OCI-LY7 (cell line): ENCODE results near the gene CABP1. TPM values are rescaled to one million over a fixed set of nuclear protein-coding genes. Genes with fewer than 3 reads are reported as not detected.
A peak's percentile ranks its signal among the peaks of the same experiment; 100 is the strongest.

Experiments
- BruUV-seq: library from RNA; stranded (reverse); fragments of 400-500 nt; replicated peaks from 2 replicates; lab custom pipeline; 2021; lab: Mats Ljungman, UMichigan
- CTCF ChIA-PET: fragments of 300-600 bp; sonication (Branson Sonifier 250); formaldehyde crosslinking; loops from one replicate; lab custom pipeline; 2022; ENCODE audit warnings: antibody characterized with exemption; ENCODE audit not compliant: unreplicated experiment; lab: Charles Lee
- POLR2A ChIA-PET: fragments of 300-600 bp; sonication (Branson Sonifier 250); formaldehyde crosslinking; loops from one replicate; lab custom pipeline; 2022; ENCODE audit warnings: antibody characterized with exemption; lab: Charles Lee
- DNase-seq: peaks from one replicate; pipeline ENCODE4 v3.0.0-alpha.2; 2015; ENCODE audit warnings: low spot score
- H2AFZ ChIP-seq: fragments of 200-600 bp; sonication (generic), shearing (Covaris generic); 2 replicates; pipeline ENCODE4 v1.6.1; 2014; ENCODE audit warnings: mild to moderate bottlenecking, antibody characterized with exemption, low read length, moderate library complexity
- H3K27ac ChIP-seq: fragments of 200-600 bp; sonication (generic); 2 replicates; pipeline ENCODE4 v1.5.1; 2014; ENCODE audit warnings: mixed run types, low read depth, mild to moderate bottlenecking, moderate library complexity, low read length, inconsistent platforms; ENCODE audit not compliant: poor library complexity, severe bottlenecking
- H3K36me3 ChIP-seq: fragments of 200-600 bp; sonication (generic); 2 replicates; pipeline ENCODE4 v1.6.1; 2014; ENCODE audit warnings: mild to moderate bottlenecking, antibody characterized with exemption, low read length, moderate library complexity, mixed read lengths; ENCODE audit not compliant: insufficient read depth
- H3K4me1 ChIP-seq: fragments of 200-600 bp; sonication (generic); 2 replicates; pipeline ENCODE4 v1.5.1; 2014; ENCODE audit warnings: mild to moderate bottlenecking, low read length; ENCODE audit not compliant: insufficient read depth, poor library complexity, severe bottlenecking
- H3K4me2 ChIP-seq: fragments of 200-600 bp; sonication (generic); 2 replicates; pipeline ENCODE4 v1.6.1; 2014; ENCODE audit warnings: mild to moderate bottlenecking, low read length
- H3K4me3 ChIP-seq: fragments of 200-600 bp; sonication (generic); 2 replicates; pipeline ENCODE4 v1.5.1; 2014; ENCODE audit warnings: mild to moderate bottlenecking, low read depth, low read length; ENCODE audit not compliant: poor library complexity, severe bottlenecking
- H3K79me2 ChIP-seq: fragments of 200-600 bp; sonication (generic); 2 replicates; pipeline ENCODE4 v1.6.1; 2016; ENCODE audit warnings: low read depth, mild to moderate bottlenecking, low read length, moderate library complexity, mixed read lengths; ENCODE audit not compliant: insufficient read depth
- H3K9me2 ChIP-seq: fragments of 200-600 bp; sonication (generic); 2 replicates; pipeline ENCODE4 v1.6.1; 2016; ENCODE audit warnings: mild to moderate bottlenecking, low read length, mixed read lengths; ENCODE audit not compliant: insufficient read depth
- H3K9me3 ChIP-seq: fragments of 200-600 bp; sonication (generic); 2 replicates; pipeline ENCODE4 v1.6.1; 2014; ENCODE audit warnings: mild to moderate bottlenecking, mixed run types, low read length, mixed read lengths
- H4K20me1 ChIP-seq: fragments of 200-600 bp; sonication (generic); 2 replicates; pipeline ENCODE4 v1.6.1; 2014; ENCODE audit warnings: mild to moderate bottlenecking, antibody characterized with exemption, low read length, moderate library complexity, mixed read lengths; ENCODE audit not compliant: insufficient read depth
- EZH2phosphoT487 ChIP-seq: fragments of 200-600 bp; sonication (generic); IDR thresholded peaks from 2 replicates; pipeline ENCODE4 v1.6.1; 2018; ENCODE audit warnings: low read depth, borderline replicate concordance, mild to moderate bottlenecking, mixed run types, antibody characterized with exemption, low read length, moderate library complexity, mixed read lengths
- intact Hi-C: fragments of 100-400 bp; cut with micrococcal nuclease; formaldehyde crosslinking; loops from one replicate; pipeline ENCODE4 v1.10.0; 2022; ENCODE audit not compliant: unreplicated experiment
- total RNA-seq, 2 experiments: library from RNA; depleted of rRNA in 1 of 2; stranded (reverse); fragments of >200 nt in 1 of 2; shearing (Covaris generic) in 1 of 2; gene quantifications; 2 replicates each; pipeline ENCODE4 v1.2.3, GENCODE V29; 2014 to 2022
- TF ChIP-seq, protein P1 (sequence below): fragments of 200-600 bp; sonication (generic); conservative IDR thresholded peaks from 2 replicates; pipeline ENCODE4 v1.5.1; 2014; ENCODE audit warnings: mild to moderate bottlenecking, antibody characterized with exemption, low read length, moderate library complexity, mixed read lengths

The CABP1 gene
- total RNA-seq, 2 experiments from 2014 or later: 0.79 to 3.8 TPM

DNA sequence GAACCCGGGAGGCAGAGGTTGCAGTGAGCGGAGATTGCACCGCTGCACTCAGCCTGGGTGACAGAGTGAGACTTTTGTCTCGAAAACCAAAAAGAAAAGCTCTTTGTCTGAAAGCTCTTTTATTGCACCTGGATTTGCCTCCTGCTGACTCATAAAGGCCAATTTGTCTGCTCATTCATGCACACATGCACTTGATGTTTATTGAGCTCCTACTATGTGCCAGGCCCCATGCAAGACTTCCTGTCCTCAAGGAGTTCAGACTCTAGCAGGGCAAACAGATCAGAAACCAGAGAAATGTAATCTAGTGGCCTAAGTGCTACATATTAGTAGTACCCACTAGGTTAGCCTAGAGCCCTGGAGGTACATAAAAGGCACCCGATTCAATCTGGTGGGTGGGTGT is 30.2 kb downstream of the CABP1 start:
- BruUV-seq: no TSS peak
- CTCF ChIA-PET: no interaction called here
- POLR2A ChIA-PET: interaction anchor here (0.6 to 1.5 kb wide), 4 partner anchors 8 to 744 kb away, joined by 3 to 6 read pairs (median 4); no protein-coding TSS in a partner anchor

DNA sequence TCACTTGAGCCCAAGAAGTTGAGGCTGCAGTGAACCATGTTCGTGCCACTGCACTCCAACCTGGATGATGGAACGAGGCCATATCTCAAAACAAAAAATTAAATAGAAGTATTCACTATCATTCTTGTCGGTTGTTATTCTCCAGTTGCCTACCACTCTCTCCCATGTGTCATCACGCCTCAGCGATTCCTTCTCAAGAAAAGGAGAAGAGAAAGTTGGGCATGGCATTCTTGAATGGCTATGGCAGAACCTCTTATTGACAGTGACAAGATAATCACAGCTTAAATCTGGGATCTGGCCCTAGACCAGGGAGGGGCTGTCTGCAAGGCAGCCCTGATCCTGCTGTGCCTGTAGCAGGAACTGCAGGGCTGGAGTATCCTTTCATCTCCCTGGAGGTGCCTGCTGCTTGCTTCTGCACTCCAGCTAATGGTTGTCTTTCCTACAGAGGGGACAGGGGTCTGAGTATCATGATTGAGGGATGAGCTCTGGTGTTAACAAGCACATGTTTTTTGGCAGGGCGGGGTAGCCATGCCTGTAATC is 33.7 kb downstream of the CABP1 start:
- Histone ChIP-seq H3K4me1 (peaks cover 64% of the 10 kb centered on the region), H3K4me2 (peak overlapping the region; percentile 73)
- POLR2A ChIA-PET: interaction anchor here (0.6 to 1.7 kb wide), 4 partner anchors 10 to 218 kb away, joined by 3 to 10 read pairs (median 4); no protein-coding TSS in a partner anchor

More for the DNA sequence above, 30.2 kb downstream of the CABP1 start:
- peak overlapping the region; percentile 94 for H3K27ac ChIP-seq
- peak overlapping the region; percentile 64 for H3K4me2 ChIP-seq
- H3K4me3 ChIP-seq: no peak overlapping the region
- H4K20me1 ChIP-seq: no peaks in the 10 kb centered on the region
- peak; percentile 61 for DNase-seq
- no peak for TF ChIP-seq EZH2phosphoT487
- TF ChIP-seq, protein P1, sequence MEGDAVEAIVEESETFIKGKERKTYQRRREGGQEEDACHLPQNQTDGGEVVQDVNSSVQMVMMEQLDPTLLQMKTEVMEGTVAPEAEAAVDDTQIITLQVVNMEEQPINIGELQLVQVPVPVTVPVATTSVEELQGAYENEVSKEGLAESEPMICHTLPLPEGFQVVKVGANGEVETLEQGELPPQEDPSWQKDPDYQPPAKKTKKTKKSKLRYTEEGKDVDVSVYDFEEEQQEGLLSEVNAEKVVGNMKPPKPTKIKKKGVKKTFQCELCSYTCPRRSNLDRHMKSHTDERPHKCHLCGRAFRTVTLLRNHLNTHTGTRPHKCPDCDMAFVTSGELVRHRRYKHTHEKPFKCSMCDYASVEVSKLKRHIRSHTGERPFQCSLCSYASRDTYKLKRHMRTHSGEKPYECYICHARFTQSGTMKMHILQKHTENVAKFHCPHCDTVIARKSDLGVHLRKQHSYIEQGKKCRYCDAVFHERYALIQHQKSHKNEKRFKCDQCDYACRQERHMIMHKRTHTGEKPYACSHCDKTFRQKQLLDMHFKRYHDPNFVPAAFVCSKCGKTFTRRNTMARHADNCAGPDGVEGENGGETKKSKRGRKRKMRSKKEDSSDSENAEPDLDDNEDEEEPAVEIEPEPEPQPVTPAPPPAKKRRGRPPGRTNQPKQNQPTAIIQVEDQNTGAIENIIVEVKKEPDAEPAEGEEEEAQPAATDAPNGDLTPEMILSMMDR: no peak
- H3K9me3 ChIP-seq: no peaks in the 10 kb centered on the region
- H3K79me2 ChIP-seq: no peaks in the 10 kb centered on the region
- no peaks in the 10 kb centered on the region for H3K9me2 ChIP-seq
- intact Hi-C loops: no loop called here
- no peak overlapping the region; the same call in 1 of the 2 replicates for H2AFZ ChIP-seq
- H3K36me3 ChIP-seq: no peaks in the 10 kb centered on the region
- H3K4me1 ChIP-seq: peaks cover 79% of the 10 kb centered on the region

More for the DNA sequence above, 33.7 kb downstream of the CABP1 start:
- CTCF ChIA-PET: interaction anchor here (0.6 to 0.9 kb wide), 2 partner anchors 24 to 1867 kb away, joined by 3 read pairs; no protein-coding TSS in a partner anchor
- Histone ChIP-seq H3K36me3 (no peaks in the 10 kb centered on the region), H2AFZ (peak overlapping the region; percentile 60; the same call in 1 of the 2 replicates), H3K79me2 (no peaks in the 10 kb centered on the region), H3K9me3 (no peaks in the 10 kb centered on the region), H3K27ac (peak overlapping the region; percentile 56), H3K4me3 (peak overlapping the region; percentile 13), H3K9me2 (no peaks in the 10 kb centered on the region), H4K20me1 (no peaks in the 10 kb centered on the region)
- intact Hi-C loops: no loop called here
- no TSS peak for BruUV-seq
- TF ChIP-seq, protein P1: no peak
- no peak for TF ChIP-seq EZH2phosphoT487
- peak; percentile 72 for DNase-seq
